IgD-negative memory B cell (primary cell): ENCODE results near the gene UBXN4. TPM values are rescaled to one million over a fixed set of nuclear protein-coding genes. Genes with fewer than 3 reads are reported as not detected.

Experiments
- H3K27ac Mint-ChIP-seq, 3 donors: one replicate each; pipeline ENCODE4 v1.8.0; 2020 to 2022; ENCODE audit warnings: mild to moderate bottlenecking in 3 of 3, mixed read lengths in 3 of 3, moderate library complexity in 1 of 3
- H3K27me3 Mint-ChIP-seq: one replicate; pipeline ENCODE4 v1.8.0; 2021; ENCODE audit warnings: mixed read lengths
- H3K36me3 Mint-ChIP-seq: one replicate; pipeline ENCODE4 v1.8.0; 2020; ENCODE audit warnings: mild to moderate bottlenecking, mixed read lengths
- H3K4me1 Mint-ChIP-seq, 3 donors: one replicate each; pipeline ENCODE4 v1.8.0; 2020 to 2022; ENCODE audit warnings: mixed read lengths in 3 of 3, mild to moderate bottlenecking in 1 of 3
- H3K4me3 Mint-ChIP-seq, 4 donors: one replicate each; pipeline ENCODE4 v1.8.0; 2020 to 2022; ENCODE audit warnings: mild to moderate bottlenecking in 4 of 4, mixed read lengths in 4 of 4, moderate library complexity in 3 of 4
- H3K9me3 Mint-ChIP-seq, 3 donors: one replicate each; pipeline ENCODE4 v1.8.0; 2020 to 2021; ENCODE audit warnings: mixed read lengths in 3 of 3, mild to moderate bottlenecking in 1 of 3
- polyA plus RNA-seq: library from polyadenylated mRNA; unstranded; fragments of 300-500 nt; fragmentation: Illumina TruSeq; gene quantifications from one replicate; pipeline ENCODE4 v1.2.3, GENCODE V29; 2021

Gene UBXN4
- polyA plus RNA-seq, 1 donor from 2014 or later = 113 TPM

- Mint-ChIP-seq H3K36me3 (no peaks in the 10 kb centered on the region), H3K27me3 (peaks cover 1% of the 10 kb centered on the region), H3K9me3 (peaks cover 0 to 5% (median 2%) of the 10 kb centered on the region in 3 donors), H3K4me3 (no peak overlapping the region), H3K27ac (peak overlapping the region in 1 of 3 donors; percentile 20), H3K4me1 (no peaks in the 10 kb centered on the region)
Measured at GRCh38 chr2:135812907-135813511, 71.4 kb downstream of the UBXN4 start.

- Mint-ChIP-seq H3K4me3 (no peak overlapping the region), H3K27ac (no peak overlapping the region), H3K4me1 (peaks cover 0 to 2% (median 0%) of the 10 kb centered on the region in 3 donors), H3K36me3 (peaks cover 1% of the 10 kb centered on the region), H3K9me3 (peaks cover 0 to 5% (median 2%) of the 10 kb centered on the region in 3 donors), H3K27me3 (peaks cover 4% of the 10 kb centered on the region)
Measured at GRCh38 chr2:135815269-135815668, 73.6 kb downstream of the UBXN4 start.

- Mint-ChIP-seq H3K27ac (no peak overlapping the region), H3K9me3 (peaks cover 2 to 5% (median 3%) of the 10 kb centered on the region in 3 donors), H3K36me3 (peaks cover 1% of the 10 kb centered on the region), H3K4me3 (no peak overlapping the region), H3K27me3 (peaks cover 4% of the 10 kb centered on the region), H3K4me1 (peaks cover 0 to 2% (median 0%) of the 10 kb centered on the region in 3 donors)
Measured at GRCh38 chr2:135817466-135817865, 75.8 kb downstream of the UBXN4 start.

GRCh38 chr2:135817951-135818350, 76.3 kb downstream of the UBXN4 start:
- peaks cover 4% of the 10 kb centered on the region for H3K27me3 Mint-ChIP-seq
- no peak overlapping the region for H3K27ac Mint-ChIP-seq
- peaks cover 2 to 7% (median 7%) of the 10 kb centered on the region in 3 donors for H3K9me3 Mint-ChIP-seq
- peaks cover 0 to 2% (median 0%) of the 10 kb centered on the region in 3 donors for H3K4me1 Mint-ChIP-seq
- no peak overlapping the region for H3K4me3 Mint-ChIP-seq
- H3K36me3 Mint-ChIP-seq = peaks cover 1% of the 10 kb centered on the region

GRCh38 chr2:135818937-135819610, 77.4 kb downstream of the UBXN4 start:
- Mint-ChIP-seq H3K9me3 (peaks cover 4 to 12% (median 11%) of the 10 kb centered on the region in 3 donors), H3K36me3 (peaks cover 6% of the 10 kb centered on the region), H3K4me3 (peak overlapping the region in 1 of 4 donors; percentile 45), H3K4me1 (peaks cover 0 to 2% (median 0%) of the 10 kb centered on the region in 3 donors), H3K27ac (no peak overlapping the region), H3K27me3 (peaks cover 4% of the 10 kb centered on the region)

GRCh38 chr2:135820003-135820618, 78.5 kb downstream of the UBXN4 start:
- H3K36me3 Mint-ChIP-seq = peaks cover 6% of the 10 kb centered on the region
- no peak overlapping the region for H3K4me3 Mint-ChIP-seq
- no peak overlapping the region for H3K27ac Mint-ChIP-seq
- H3K27me3 Mint-ChIP-seq = peaks cover 4% of the 10 kb centered on the region
- peaks cover 0 to 2% (median 0%) of the 10 kb centered on the region in 3 donors for H3K4me1 Mint-ChIP-seq
- H3K9me3 Mint-ChIP-seq = peaks cover 2 to 12% (median 9%) of the 10 kb centered on the region in 3 donors

- no peak overlapping the region for H3K4me3 Mint-ChIP-seq
Measured at GRCh38 chr2:135821190-135821589, 79.5 kb downstream of the UBXN4 start.

GRCh38 chr2:135822855-135823254, 81.2 kb downstream of the UBXN4 start:
- Mint-ChIP-seq H3K27ac (no peak overlapping the region), H3K4me1 (peaks cover 0 to 2% (median 0%) of the 10 kb centered on the region in 3 donors), H3K4me3 (no peak overlapping the region), H3K9me3 (peaks cover 2 to 12% (median 9%) of the 10 kb centered on the region in 3 donors), H3K36me3 (peaks cover 6% of the 10 kb centered on the region), H3K27me3 (peaks cover 4% of the 10 kb centered on the region)

More at GRCh38 chr2:135821190-135821589, 79.5 kb downstream of the UBXN4 start:
- Mint-ChIP-seq H3K36me3 (peaks cover 6% of the 10 kb centered on the region), H3K27me3 (peaks cover 4% of the 10 kb centered on the region), H3K27ac (no peak overlapping the region), H3K4me1 (peaks cover 0 to 2% (median 0%) of the 10 kb centered on the region in 3 donors), H3K9me3 (peaks cover 2 to 12% (median 9%) of the 10 kb centered on the region in 3 donors)

- Mint-ChIP-seq H3K27me3 (no peaks in the 10 kb centered on the region), H3K36me3 (peaks cover 4% of the 10 kb centered on the region), H3K4me3 (no peak overlapping the region), H3K9me3 (peaks cover 2 to 12% (median 9%) of the 10 kb centered on the region in 3 donors), H3K4me1 (no peaks in the 10 kb centered on the region), H3K27ac (no peak overlapping the region)
Measured at GRCh38 chr2:135825131-135825530, 83.5 kb downstream of the UBXN4 start.

- Mint-ChIP-seq H3K27me3 (no peaks in the 10 kb centered on the region), H3K9me3 (peaks cover 2 to 12% (median 9%) of the 10 kb centered on the region in 3 donors), H3K4me1 (no peaks in the 10 kb centered on the region), H3K4me3 (no peak overlapping the region), H3K36me3 (peaks cover 4% of the 10 kb centered on the region), H3K27ac (no peak overlapping the region)
Measured at GRCh38 chr2:135825550-135826176, 84.0 kb downstream of the UBXN4 start.

- H3K4me1 Mint-ChIP-seq = no peaks in the 10 kb centered on the region
- H3K36me3 Mint-ChIP-seq = peaks cover 4% of the 10 kb centered on the region
- no peaks in the 10 kb centered on the region for H3K27me3 Mint-ChIP-seq
- no peak overlapping the region for H3K27ac Mint-ChIP-seq
- H3K9me3 Mint-ChIP-seq = peaks cover 2 to 12% (median 9%) of the 10 kb centered on the region in 3 donors
- H3K4me3 Mint-ChIP-seq = no peak overlapping the region
Measured at GRCh38 chr2:135826544-135826943, 84.9 kb downstream of the UBXN4 start.

- H3K4me1 Mint-ChIP-seq = no peaks in the 10 kb centered on the region
- no peak overlapping the region for H3K4me3 Mint-ChIP-seq
- no peaks in the 10 kb centered on the region for H3K27me3 Mint-ChIP-seq
- H3K9me3 Mint-ChIP-seq = no peaks in the 10 kb centered on the region
- no peak overlapping the region for H3K27ac Mint-ChIP-seq
- H3K36me3 Mint-ChIP-seq = no peaks in the 10 kb centered on the region
Measured at GRCh38 chr2:135829378-135830135, 87.9 kb downstream of the UBXN4 start.

- Mint-ChIP-seq H3K9me3 (no peaks in the 10 kb centered on the region), H3K36me3 (no peaks in the 10 kb centered on the region), H3K4me1 (no peaks in the 10 kb centered on the region), H3K4me3 (no peak overlapping the region), H3K27ac (no peak overlapping the region), H3K27me3 (no peaks in the 10 kb centered on the region)
Measured at GRCh38 chr2:135831180-135831812, 89.6 kb downstream of the UBXN4 start.

GRCh38 chr2:135832891-135833290, 91.2 kb downstream of the UBXN4 start:
- no peaks in the 10 kb centered on the region for H3K36me3 Mint-ChIP-seq
- H3K4me3 Mint-ChIP-seq = no peak overlapping the region
- H3K4me1 Mint-ChIP-seq = no peaks in the 10 kb centered on the region
- no peaks in the 10 kb centered on the region for H3K27me3 Mint-ChIP-seq
- H3K9me3 Mint-ChIP-seq = no peaks in the 10 kb centered on the region
- H3K27ac Mint-ChIP-seq = peak overlapping the region in 1 of 3 donors; percentile 89
